ENCODE measurements around the gene CHD6.

The CHD6 gene

GRCh38 chr20:41370176-41370575, 248.0 kb downstream of the CHD6 start:
- H3K27me3 ChIP-seq (ENCODE audit: control insufficient read depth in 1 of 2, insufficient read depth in 2 of 2, low read length in 2 of 2) = peaks cover 16 to 26% of the 10 kb centered on the region in 2 donors
- no peaks in the 10 kb centered on the region for H3K36me3 ChIP-seq (ENCODE audit: control insufficient read depth in 2 of 2, insufficient read depth in 2 of 2, low read length in 2 of 2)
- peaks cover 0 to 4% of the 10 kb centered on the region in 2 donors for H3K9me3 ChIP-seq (ENCODE audit: control insufficient read depth in 2 of 2, low read length in 2 of 2)
- H3K4me3 ChIP-seq (ENCODE audit: low read length in 2 of 2) = no peak overlapping the region
- H3K9ac ChIP-seq (ENCODE audit: low read length in 2 of 2) = no peak overlapping the region
- H3K4me1 ChIP-seq (ENCODE audit: control insufficient read depth, insufficient read depth, low read length) = peaks cover 11% of the 10 kb centered on the region
- H3K27ac ChIP-seq (ENCODE audit: low read length) = no peak overlapping the region

GRCh38 chr20:41369673-41370072, 248.5 kb downstream of the CHD6 start:
- Histone ChIP-seq H3K27me3 (ENCODE audit: control insufficient read depth in 1 of 2, insufficient read depth in 2 of 2, low read length in 2 of 2) (peaks cover 18 to 26% of the 10 kb centered on the region in 2 donors), H3K4me1 (ENCODE audit: control insufficient read depth, insufficient read depth, low read length) (peaks cover 11% of the 10 kb centered on the region), H3K27ac (ENCODE audit: low read length) (no peak overlapping the region), H3K4me3 (ENCODE audit: low read length in 2 of 2) (no peak overlapping the region), H3K9me3 (ENCODE audit: control insufficient read depth in 2 of 2, low read length in 2 of 2) (peaks cover 0 to 4% of the 10 kb centered on the region in 2 donors), H3K36me3 (ENCODE audit: control insufficient read depth in 2 of 2, insufficient read depth in 2 of 2, low read length in 2 of 2) (no peaks in the 10 kb centered on the region), H3K9ac (ENCODE audit: low read length in 2 of 2) (no peak overlapping the region)

- Histone ChIP-seq H3K36me3 (ENCODE audit: control insufficient read depth in 2 of 2, insufficient read depth in 2 of 2, low read length in 2 of 2) (no peaks in the 10 kb centered on the region), H3K4me3 (ENCODE audit: low read length in 2 of 2) (no peak overlapping the region), H3K27ac (ENCODE audit: low read length) (no peak overlapping the region), H3K27me3 (ENCODE audit: control insufficient read depth in 1 of 2, insufficient read depth in 2 of 2, low read length in 2 of 2) (peaks cover 30 to 34% of the 10 kb centered on the region in 2 donors), H3K9ac (ENCODE audit: low read length in 2 of 2) (no peak overlapping the region), H3K9me3 (ENCODE audit: control insufficient read depth in 2 of 2, low read length in 2 of 2) (peaks cover 0 to 4% of the 10 kb centered on the region in 2 donors), H3K4me1 (ENCODE audit: control insufficient read depth, insufficient read depth, low read length) (peaks cover 11% of the 10 kb centered on the region)
Observed at GRCh38 chr20:41367956-41368355, 250.2 kb downstream of the CHD6 start.

- H3K9me3 ChIP-seq (ENCODE audit: control insufficient read depth in 2 of 2, low read length in 2 of 2) = peaks cover 0 to 4% of the 10 kb centered on the region in 2 donors
- no peak overlapping the region for H3K27ac ChIP-seq (ENCODE audit: low read length)
- no peak overlapping the region for H3K4me3 ChIP-seq (ENCODE audit: low read length in 2 of 2)
- peaks cover 32 to 34% of the 10 kb centered on the region in 2 donors for H3K27me3 ChIP-seq (ENCODE audit: control insufficient read depth in 1 of 2, insufficient read depth in 2 of 2, low read length in 2 of 2)
- no peak overlapping the region for H3K9ac ChIP-seq (ENCODE audit: low read length in 2 of 2)
- no peaks in the 10 kb centered on the region for H3K36me3 ChIP-seq (ENCODE audit: control insufficient read depth in 2 of 2, insufficient read depth in 2 of 2, low read length in 2 of 2)
- peaks cover 11% of the 10 kb centered on the region for H3K4me1 ChIP-seq (ENCODE audit: control insufficient read depth, insufficient read depth, low read length)
Observed at GRCh38 chr20:41367393-41367695, 250.8 kb downstream of the CHD6 start.

GRCh38 chr20:41366546-41367392, 251.4 kb downstream of the CHD6 start, which contains the start of gene EMILIN3:
Gene EMILIN3 (minus strand): TSS chr20:41366818. CDS start chr20:41366634, 184 bp downstream.
- H3K4me3 ChIP-seq (ENCODE audit: low read length in 2 of 2) = peak within 1 kb of the TSS; percentile 19 to 64

GRCh38 chr20:41365777-41366545, 252.2 kb downstream of the CHD6 start:
- H3K9me3 ChIP-seq (ENCODE audit: control insufficient read depth in 2 of 2, low read length in 2 of 2) = no peaks in the 10 kb centered on the region
- peaks cover 11% of the 10 kb centered on the region for H3K4me1 ChIP-seq (ENCODE audit: control insufficient read depth, insufficient read depth, low read length)
- no peak overlapping the region for H3K27ac ChIP-seq (ENCODE audit: low read length)
- H3K27me3 ChIP-seq (ENCODE audit: control insufficient read depth in 1 of 2, insufficient read depth in 2 of 2, low read length in 2 of 2) = peaks cover 31 to 34% of the 10 kb centered on the region in 2 donors
- no peak overlapping the region for H3K9ac ChIP-seq (ENCODE audit: low read length in 2 of 2)
- peak overlapping the region; percentile 19 to 64 for H3K4me3 ChIP-seq (ENCODE audit: low read length in 2 of 2)
- no peaks in the 10 kb centered on the region for H3K36me3 ChIP-seq (ENCODE audit: control insufficient read depth in 2 of 2, insufficient read depth in 2 of 2, low read length in 2 of 2)

More at GRCh38 chr20:41366546-41367392, 251.4 kb downstream of the CHD6 start, which contains the start of gene EMILIN3:
- H3K27ac ChIP-seq (ENCODE audit: low read length) = no peak within 1 kb of the TSS
- no peaks in the 10 kb centered on the region for H3K36me3 ChIP-seq (ENCODE audit: control insufficient read depth in 2 of 2, insufficient read depth in 2 of 2, low read length in 2 of 2)
- H3K27me3 ChIP-seq (ENCODE audit: control insufficient read depth in 1 of 2, insufficient read depth in 2 of 2, low read length in 2 of 2) = peaks cover 32 to 34% of the 10 kb centered on the region in 2 donors
- no peak within 1 kb of the TSS for H3K9ac ChIP-seq (ENCODE audit: low read length in 2 of 2)
- H3K4me1 ChIP-seq (ENCODE audit: control insufficient read depth, insufficient read depth, low read length) = peaks cover 11% of the 10 kb centered on the region
- H3K9me3 ChIP-seq (ENCODE audit: control insufficient read depth in 2 of 2, low read length in 2 of 2) = peaks cover 0 to 4% of the 10 kb centered on the region in 2 donors

GRCh38 chr20:41364967-41365765, 253.0 kb downstream of the CHD6 start:
- Histone ChIP-seq H3K4me1 (ENCODE audit: control insufficient read depth, insufficient read depth, low read length) (peaks cover 11% of the 10 kb centered on the region), H3K9ac (ENCODE audit: low read length in 2 of 2) (no peak overlapping the region), H3K9me3 (ENCODE audit: control insufficient read depth in 2 of 2, low read length in 2 of 2) (no peaks in the 10 kb centered on the region), H3K27ac (ENCODE audit: low read length) (no peak overlapping the region), H3K27me3 (ENCODE audit: control insufficient read depth in 1 of 2, insufficient read depth in 2 of 2, low read length in 2 of 2) (peaks cover 31 to 34% of the 10 kb centered on the region in 2 donors), H3K36me3 (ENCODE audit: control insufficient read depth in 2 of 2, insufficient read depth in 2 of 2, low read length in 2 of 2) (no peaks in the 10 kb centered on the region), H3K4me3 (ENCODE audit: low read length in 2 of 2) (peak overlapping the region; percentile 19 to 64)

- H3K4me1 ChIP-seq (ENCODE audit: control insufficient read depth, insufficient read depth, low read length) = peaks cover 11% of the 10 kb centered on the region
- no peak overlapping the region for H3K4me3 ChIP-seq (ENCODE audit: low read length in 2 of 2)
- no peak overlapping the region for H3K27ac ChIP-seq (ENCODE audit: low read length)
- peaks cover 31 to 33% of the 10 kb centered on the region in 2 donors for H3K27me3 ChIP-seq (ENCODE audit: control insufficient read depth in 1 of 2, insufficient read depth in 2 of 2, low read length in 2 of 2)
- no peaks in the 10 kb centered on the region for H3K9me3 ChIP-seq (ENCODE audit: control insufficient read depth in 2 of 2, low read length in 2 of 2)
- H3K36me3 ChIP-seq (ENCODE audit: control insufficient read depth in 2 of 2, insufficient read depth in 2 of 2, low read length in 2 of 2) = no peaks in the 10 kb centered on the region
- no peak overlapping the region for H3K9ac ChIP-seq (ENCODE audit: low read length in 2 of 2)
Observed at GRCh38 chr20:41364236-41364855, 253.8 kb downstream of the CHD6 start.

- peaks cover 30 to 31% of the 10 kb centered on the region in 2 donors for H3K27me3 ChIP-seq (ENCODE audit: control insufficient read depth in 1 of 2, insufficient read depth in 2 of 2, low read length in 2 of 2)
- no peaks in the 10 kb centered on the region for H3K9me3 ChIP-seq (ENCODE audit: control insufficient read depth in 2 of 2, low read length in 2 of 2)
- peaks cover 11% of the 10 kb centered on the region for H3K4me1 ChIP-seq (ENCODE audit: control insufficient read depth, insufficient read depth, low read length)
Observed at GRCh38 chr20:41363601-41364000, 254.6 kb downstream of the CHD6 start.

GRCh38 chr20:41362748-41363140, 255.4 kb downstream of the CHD6 start:
- no peak overlapping the region for H3K4me3 ChIP-seq (ENCODE audit: low read length in 2 of 2)
- peaks cover 11% of the 10 kb centered on the region for H3K4me1 ChIP-seq (ENCODE audit: control insufficient read depth, insufficient read depth, low read length)
- H3K9me3 ChIP-seq (ENCODE audit: control insufficient read depth in 2 of 2, low read length in 2 of 2) = no peaks in the 10 kb centered on the region
- H3K27me3 ChIP-seq (ENCODE audit: control insufficient read depth in 1 of 2, insufficient read depth in 2 of 2, low read length in 2 of 2) = peaks cover 27 to 29% of the 10 kb centered on the region in 2 donors
- H3K27ac ChIP-seq (ENCODE audit: low read length) = no peak overlapping the region
- no peak overlapping the region for H3K9ac ChIP-seq (ENCODE audit: low read length in 2 of 2)
- H3K36me3 ChIP-seq (ENCODE audit: control insufficient read depth in 2 of 2, insufficient read depth in 2 of 2, low read length in 2 of 2) = no peaks in the 10 kb centered on the region

More at GRCh38 chr20:41363601-41364000, 254.6 kb downstream of the CHD6 start:
- no peaks in the 10 kb centered on the region for H3K36me3 ChIP-seq (ENCODE audit: control insufficient read depth in 2 of 2, insufficient read depth in 2 of 2, low read length in 2 of 2)
- no peak overlapping the region for H3K27ac ChIP-seq (ENCODE audit: low read length)
- H3K4me3 ChIP-seq (ENCODE audit: low read length in 2 of 2) = no peak overlapping the region
- H3K9ac ChIP-seq (ENCODE audit: low read length in 2 of 2) = no peak overlapping the region
